Left renal cortex interstitium (tissue), 4 donors: ENCODE results near the gene MPZL3. TPM values are rescaled to one million over a fixed set of nuclear protein-coding genes. Genes with fewer than 3 reads are reported as not detected.

Source experiments
- DNase-seq, 4 donors: peaks; one replicate each; pipeline ENCODE4 v3.0.0-alpha.2; 2013; ENCODE audit warnings: low read depth in 4 of 4, low spot score in 2 of 4, missing footprints in 1 of 4
- polyA plus RNA-seq, 4 donors: library from polyadenylated mRNA; unstranded; fragments of 120-200 nt; gene quantifications; one replicate each; pipeline ENCODE4 v1.2.1, GENCODE V29; 2013; ENCODE audit not compliant: insufficient read length in 4 of 4

The MPZL3 gene
- polyA plus RNA-seq, 4 donors = 4.2 to 6.9 (median 5.2) TPM

DNA sequence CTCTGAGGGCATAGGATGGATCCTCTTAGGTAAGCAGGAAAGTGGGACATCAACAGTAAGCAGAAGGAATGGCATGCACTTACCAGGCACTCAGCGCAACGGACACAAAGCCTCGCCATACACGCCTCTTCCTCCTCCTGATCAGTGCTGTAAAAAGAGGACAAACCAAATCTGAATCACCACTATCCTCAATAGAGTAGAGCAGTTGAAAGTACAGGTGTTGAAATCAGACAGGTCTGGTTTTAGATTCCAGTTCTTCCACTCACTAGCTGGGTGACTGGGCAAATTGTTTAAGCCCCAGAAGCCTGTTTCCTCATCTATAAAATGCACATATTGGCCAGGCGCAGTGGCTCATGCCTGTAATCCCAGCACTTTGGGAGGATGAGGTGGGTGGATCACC, 18.8 kb downstream of the MPZL3 start:
- no peak for DNase-seq

- DNase-seq = no peak
These were observed 19.5 kb downstream of the MPZL3 start for GRCh38 chr11:118232659-118233058.

DNA sequence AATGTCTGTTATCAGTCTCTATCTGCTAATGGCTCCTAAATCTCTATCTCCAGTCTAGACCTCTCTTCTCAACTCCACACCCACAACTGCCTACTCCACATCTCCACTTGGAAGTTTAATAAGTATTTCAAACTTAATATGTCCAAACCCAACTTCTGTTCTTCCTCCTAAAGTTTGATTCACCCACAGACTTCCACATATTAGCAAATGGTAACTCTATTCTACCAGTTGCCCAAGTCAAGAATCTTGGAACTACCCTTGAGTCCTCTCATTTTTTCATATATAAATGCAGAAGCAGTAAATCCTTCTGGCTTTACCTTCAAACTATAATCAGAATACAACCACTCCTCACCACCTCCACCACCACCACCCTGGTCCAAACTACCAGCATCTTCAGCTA, 20.7 kb downstream of the MPZL3 start:
- DNase-seq = no peak

DNA sequence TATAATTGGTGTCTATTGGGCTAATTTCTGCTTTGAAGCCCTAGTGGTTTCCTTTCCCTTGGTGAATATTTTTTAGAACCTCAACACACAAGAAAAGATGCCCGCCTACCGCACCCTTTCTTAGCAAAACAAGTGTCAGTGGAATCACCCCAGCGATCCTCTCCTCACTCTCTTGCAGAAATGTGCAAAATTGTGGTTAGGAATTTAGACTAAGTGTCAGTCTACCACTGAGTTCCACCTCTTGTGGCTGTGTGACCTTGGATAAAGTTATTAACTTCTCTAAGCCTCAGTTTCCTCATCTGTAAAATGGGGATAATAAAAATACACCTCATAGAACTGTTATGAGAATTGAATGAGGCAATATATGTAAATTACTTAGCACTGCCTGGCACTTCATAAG, 22.1 kb downstream of the MPZL3 start:
- DNase-seq = no peak

DNA sequence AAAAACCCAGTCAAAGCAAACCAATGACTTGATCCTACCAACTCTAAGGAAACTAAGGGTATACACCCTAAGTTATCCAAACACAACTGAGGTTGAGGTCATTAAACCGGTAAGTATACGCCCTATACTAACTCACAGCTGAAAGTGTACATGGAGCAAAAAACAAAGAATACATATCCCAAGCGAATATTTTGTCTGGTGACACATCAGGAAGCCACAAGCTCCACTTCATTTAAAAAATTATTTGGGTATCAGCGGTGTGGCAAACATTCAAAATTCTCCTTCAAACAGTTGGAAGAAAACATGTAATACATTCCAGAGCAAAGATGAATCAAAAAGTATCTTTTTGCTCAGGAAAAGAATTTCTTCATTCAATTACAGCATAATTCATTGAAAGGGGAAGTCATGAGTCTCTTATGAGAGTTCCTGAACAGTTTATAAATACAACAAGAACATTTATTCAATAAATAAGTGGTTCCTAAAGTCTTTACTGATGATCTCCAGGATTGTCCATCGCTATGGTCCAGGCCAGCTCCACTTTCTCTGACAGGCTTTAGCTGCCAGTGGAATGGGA, 22.8 kb downstream of the MPZL3 start:
- no peak for DNase-seq

DNA sequence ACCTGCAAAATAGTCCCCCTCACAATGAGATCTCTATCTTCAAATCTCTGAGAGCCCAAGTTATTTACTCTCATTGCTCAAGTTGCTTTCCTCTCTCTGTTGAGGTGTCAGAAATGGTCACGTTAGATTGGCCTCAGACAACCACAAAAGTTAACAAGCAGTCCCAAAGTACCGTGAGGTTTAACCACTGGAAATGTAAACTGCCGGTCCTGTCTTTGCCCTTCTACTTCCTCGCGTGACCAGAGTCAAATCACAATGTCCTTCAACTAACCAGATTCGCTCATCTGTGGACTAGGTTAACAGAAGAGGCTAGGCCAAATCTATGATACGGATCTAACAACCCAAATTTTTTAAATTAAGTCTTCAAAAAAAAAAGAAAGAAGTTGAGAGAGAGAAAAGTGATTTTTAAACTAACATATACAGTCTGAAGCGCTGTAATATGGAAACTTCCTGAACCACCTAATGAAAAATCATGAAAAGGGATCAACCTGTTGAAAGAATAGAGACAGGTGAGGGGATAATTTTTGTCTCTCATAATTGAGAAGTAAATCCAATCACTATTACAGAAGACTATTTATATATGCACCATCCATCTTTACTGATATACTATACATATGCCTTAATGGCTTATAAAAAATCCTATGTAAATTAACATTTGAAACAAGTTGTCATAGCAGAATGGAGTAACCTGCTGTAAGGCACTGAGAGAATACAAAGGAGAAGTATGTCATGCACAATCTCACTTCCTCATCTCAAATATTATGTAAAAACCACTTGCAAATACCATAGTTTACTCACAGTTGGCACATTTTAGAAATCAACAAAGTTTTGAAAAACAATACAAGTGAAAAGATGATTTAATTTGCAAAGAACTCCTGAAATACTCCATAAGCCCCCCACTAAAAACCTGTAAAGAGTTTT, 24.0 kb downstream of the MPZL3 start:
- no peak for DNase-seq

DNA sequence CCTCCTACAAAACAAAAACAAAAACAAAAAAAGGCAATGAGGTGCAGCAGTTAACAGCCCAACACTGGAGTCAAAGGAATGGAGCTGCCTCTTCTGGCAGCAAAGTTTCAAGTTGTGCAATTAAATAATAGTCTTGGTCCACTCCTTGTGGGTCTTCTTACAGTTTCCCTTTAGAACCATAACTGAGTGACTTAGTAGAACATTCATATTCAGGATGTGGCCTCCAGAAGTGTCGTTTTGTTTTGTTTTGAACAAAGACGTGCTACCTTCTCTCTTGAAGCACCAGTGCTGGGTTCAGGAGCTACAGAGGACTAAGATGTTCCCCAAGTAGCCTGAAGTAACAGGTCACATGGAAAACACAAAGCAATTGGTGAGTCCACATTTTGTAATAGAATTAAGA, 25.4 kb downstream of the MPZL3 start:
- no peak for DNase-seq

- DNase-seq = no peak
These were observed 25.9 kb downstream of the MPZL3 start for GRCh38 chr11:118226296-118226695.

- DNase-seq = no peak
These were observed 27.5 kb downstream of the MPZL3 start, which contains the start of gene JAML for GRCh38 chr11:118224511-118225188. Gene JAML (minus strand): TSS chr11:118225011. CDS start chr11:118214866, 10,145 bp downstream.

DNA sequence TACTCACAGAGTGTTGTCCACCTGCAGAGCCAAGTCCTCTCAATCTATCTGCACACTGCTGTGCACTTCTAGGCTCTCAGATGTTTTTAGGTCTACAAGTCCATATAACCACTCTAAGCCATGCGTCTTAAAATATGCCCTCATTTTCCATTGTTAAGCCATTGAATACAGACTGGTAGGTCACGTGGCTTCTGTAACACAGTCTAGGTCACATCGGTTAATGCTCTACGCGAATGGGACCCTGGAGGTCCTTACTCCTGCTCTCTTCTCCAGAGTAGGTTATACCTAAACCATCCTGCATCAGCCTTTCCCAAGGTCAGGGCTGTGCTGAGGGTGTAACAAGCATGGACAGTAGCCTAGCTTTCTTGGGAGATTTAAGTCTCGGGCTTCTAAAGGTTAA, 28.2 kb downstream of the MPZL3 start:
- DNase-seq = no peak

DNA sequence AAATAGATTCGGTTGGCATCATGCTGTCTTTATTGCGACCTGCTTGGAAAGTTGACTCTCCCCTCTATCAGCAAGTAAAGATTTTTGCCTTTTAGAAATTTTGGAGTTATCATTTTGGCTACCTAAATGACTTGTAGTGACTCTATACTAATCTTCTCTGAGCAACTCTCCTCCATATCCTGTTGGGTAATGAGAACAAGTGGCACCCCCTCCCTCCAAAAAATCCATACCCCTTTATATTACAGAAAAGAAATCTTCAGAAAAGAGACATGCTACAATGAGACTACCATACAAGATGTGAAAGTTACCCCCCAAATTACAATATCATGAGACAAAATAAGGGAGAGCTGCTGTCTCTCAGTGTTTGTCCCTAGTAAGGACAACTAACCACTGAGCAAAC, 28.6 kb downstream of the MPZL3 start:
- DNase-seq = no peak

- DNase-seq = no peak
These were observed 29.7 kb downstream of the MPZL3 start for GRCh38 chr11:118222437-118222836.

DNA sequence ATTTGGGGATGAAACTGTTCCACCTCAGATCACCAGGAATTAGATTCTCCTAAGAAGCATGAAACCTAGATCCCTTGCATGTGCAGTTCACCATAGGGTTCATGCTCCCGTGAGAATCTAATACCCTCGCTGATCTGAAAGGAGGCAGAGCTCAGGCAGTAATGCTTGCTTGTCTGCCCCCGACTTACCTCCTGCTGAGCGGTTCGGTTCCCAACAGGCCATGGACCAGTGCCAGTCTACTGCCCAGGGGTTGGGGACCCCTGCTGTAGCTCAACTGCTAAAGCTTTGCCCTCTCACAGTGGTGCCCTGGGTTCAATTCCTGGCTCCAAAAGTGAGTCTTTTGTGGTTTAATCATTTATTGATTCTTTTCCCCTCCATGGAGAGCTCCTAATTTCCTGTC, 30.7 kb downstream of the MPZL3 start:
- DNase-seq = no peak

- DNase-seq = no peak
These were observed 32.4 kb downstream of the MPZL3 start for GRCh38 chr11:118219732-118220131.

- no peak for DNase-seq
These were observed 32.9 kb downstream of the MPZL3 start for GRCh38 chr11:118219244-118219643.

- no peak for DNase-seq
These were observed 34.6 kb downstream of the MPZL3 start for GRCh38 chr11:118217575-118217974.

DNA sequence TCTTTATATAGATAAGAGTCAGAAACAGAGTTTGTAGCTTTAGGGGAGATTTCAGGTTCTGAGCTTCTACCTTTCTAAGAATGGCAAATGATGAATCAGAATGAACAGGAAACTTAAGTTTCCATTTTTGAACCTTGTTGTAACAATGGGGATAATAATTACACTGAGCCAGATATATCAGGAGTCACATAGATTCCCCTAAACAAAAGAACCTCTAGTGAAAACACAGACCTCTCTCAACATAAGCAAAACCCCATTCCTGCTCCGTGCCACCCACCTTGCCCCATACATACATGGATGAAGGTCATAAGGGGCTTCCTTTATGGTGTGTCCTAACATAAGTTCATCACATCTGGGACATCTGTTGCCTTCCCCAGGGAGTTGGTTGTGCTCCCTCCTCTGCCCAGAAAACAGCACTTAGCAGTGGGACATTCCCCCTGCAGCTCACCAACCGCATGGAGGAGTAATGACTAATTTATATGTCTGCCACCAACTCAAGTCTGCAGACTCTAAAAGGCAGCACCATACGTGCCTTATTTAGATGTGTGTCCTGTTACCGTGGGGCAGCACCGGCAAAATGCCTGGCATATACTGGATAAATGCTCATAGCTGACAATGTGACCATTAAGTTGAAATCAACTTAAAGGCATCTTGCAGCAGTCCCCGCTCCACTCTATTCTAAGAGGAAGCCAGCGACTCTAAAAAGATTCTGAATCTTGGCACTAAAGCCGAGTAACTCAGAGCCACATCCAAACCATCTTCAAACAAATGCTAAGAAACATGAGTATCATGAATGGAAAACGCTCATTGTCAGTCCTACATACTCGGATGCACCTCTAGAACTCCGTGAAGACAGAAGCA, 35.3 kb downstream of the MPZL3 start:
- DNase-seq = no peak

DNA sequence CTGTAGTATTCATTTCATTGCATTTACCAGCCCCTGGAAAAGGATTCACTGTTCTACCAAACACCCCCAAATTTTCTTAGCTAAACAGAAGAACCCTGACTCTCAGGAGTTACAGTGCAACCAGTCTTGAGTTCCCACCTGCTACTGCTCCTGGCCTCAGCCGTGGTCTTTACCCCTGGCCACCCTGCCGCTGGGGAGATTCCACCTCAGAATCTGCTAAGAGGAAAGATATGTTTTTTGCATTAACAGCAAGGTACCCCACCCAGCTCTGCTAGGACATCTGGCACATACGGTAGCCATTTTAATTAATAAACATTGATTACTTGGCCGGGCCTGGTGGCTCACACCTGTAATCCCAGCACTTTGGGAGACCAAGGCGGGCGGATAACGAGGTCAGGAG, 36.4 kb downstream of the MPZL3 start:
- DNase-seq = no peak

DNA sequence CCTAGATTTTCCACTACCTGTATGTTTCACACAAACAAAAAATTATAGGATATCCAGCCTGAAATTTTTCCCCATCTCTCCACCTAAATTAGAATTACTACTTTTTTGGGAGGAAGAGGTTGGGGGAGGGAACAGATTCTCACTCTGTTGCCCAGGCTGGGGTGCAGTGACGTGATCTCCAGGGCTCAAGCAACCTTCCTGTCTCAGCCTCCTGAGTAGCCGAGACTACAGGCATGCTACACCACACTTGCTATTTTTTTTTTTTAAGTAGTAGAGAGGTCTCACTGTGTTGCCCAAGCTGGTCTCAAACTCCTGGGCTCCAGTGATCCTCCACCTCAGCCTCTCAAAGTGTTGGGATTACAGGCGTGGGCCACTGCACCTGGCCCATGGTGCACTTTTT, 36.9 kb downstream of the MPZL3 start:
- no peak for DNase-seq

- DNase-seq = no peak
These were observed 37.8 kb downstream of the MPZL3 start for GRCh38 chr11:118214210-118214914.
